ENCODE measurements around the gene PNP.
"Not testable (repeated sequence)": the region's sequence is repeated elsewhere in the genome, so short reads cannot be mapped to it uniquely, and the experiment has no call there.

PNP gene

GRCh38 chr14:20469242-20469889 is at the start of gene PNP:
PNP (plus strand) TSS chr14:20469406; CDS start chr14:20469525, 119 bp downstream.
- H3K4me3 ChIP-seq: peak within 1 kb of the TSS; percentile 69 to 96 (median 80)
- H3K27ac ChIP-seq: peak within 1 kb of the TSS; percentile 80 to 99 (median 94)

GRCh38 chr14:20419419-20419818 is 49.8 kb upstream of the PNP start:
- Histone ChIP-seq H3K4me3 (no peak overlapping the region), H3K27ac (no peak overlapping the region)

GRCh38 chr14:20421267-20421666 is 47.9 kb upstream of the PNP start:
- Histone ChIP-seq H3K27ac (no peak overlapping the region), H3K4me3 (no peak overlapping the region)

GRCh38 chr14:20422886-20423285 is 46.3 kb upstream of the PNP start:
- no peak overlapping the region for H3K4me3 ChIP-seq
- H3K27ac ChIP-seq: no peak overlapping the region

GRCh38 chr14:20424851-20425250 is 44.4 kb upstream of the PNP start:
- Histone ChIP-seq H3K27ac (no peak overlapping the region), H3K4me3 (no peak overlapping the region)

- peak overlapping the region in 13 of 21 experiments; percentile 30 to 74 (median 61) for H3K27ac ChIP-seq
These were observed 41.8 kb upstream of the PNP start for GRCh38 chr14:20427231-20428009.

GRCh38 chr14:20428010-20428365 is 41.2 kb upstream of the PNP start:
- H3K4me3 ChIP-seq: no peak overlapping the region

More at GRCh38 chr14:20427231-20428009, 41.8 kb upstream of the PNP start:
- no peak overlapping the region for H3K4me3 ChIP-seq

GRCh38 chr14:20428802-20429201 is 40.4 kb upstream of the PNP start:
- peak overlapping the region in 6 of 21 experiments; percentile 53 to 74 (median 66) for H3K27ac ChIP-seq
- no peak overlapping the region for H3K4me3 ChIP-seq

More at GRCh38 chr14:20428010-20428365, 41.2 kb upstream of the PNP start:
- peak overlapping the region in 13 of 21 experiments; percentile 30 to 74 (median 61) for H3K27ac ChIP-seq

GRCh38 chr14:20429801-20430669 is 39.2 kb upstream of the PNP start:
- no peak overlapping the region for H3K27ac ChIP-seq
- no peak overlapping the region for H3K4me3 ChIP-seq

- Histone ChIP-seq H3K4me3 (no peak overlapping the region), H3K27ac (no peak overlapping the region)
These were observed 34.3 kb upstream of the PNP start for GRCh38 chr14:20434701-20435581.

GRCh38 chr14:20435582-20436362 is 33.4 kb upstream of the PNP start, which contains the start of gene KLHL33:
KLHL33 (minus strand) TSS chr14:20436166; CDS start chr14:20435811, 355 bp downstream.
- H3K27ac ChIP-seq: no peak within 1 kb of the TSS
- H3K4me3 ChIP-seq: no peak within 1 kb of the TSS

GRCh38 chr14:20436363-20436755 is 32.8 kb upstream of the PNP start:
- Histone ChIP-seq H3K4me3 (no peak overlapping the region), H3K27ac (no peak overlapping the region)

- H3K27ac ChIP-seq: no peak overlapping the region
These were observed 30.5 kb upstream of the PNP start for GRCh38 chr14:20438664-20439063.

GRCh38 chr14:20440465-20440864 is 28.7 kb upstream of the PNP start:
- Histone ChIP-seq H3K27ac (no peak overlapping the region), H3K4me3 (no peak overlapping the region)

More at GRCh38 chr14:20438664-20439063, 30.5 kb upstream of the PNP start:
- H3K4me3 ChIP-seq: no peak overlapping the region

- H3K27ac ChIP-seq: no peak overlapping the region
- H3K4me3 ChIP-seq: no peak overlapping the region
These were observed 28.3 kb upstream of the PNP start for GRCh38 chr14:20440882-20441281.

- Histone ChIP-seq H3K4me3 (no peak overlapping the region), H3K27ac (no peak overlapping the region)
These were observed 27.7 kb upstream of the PNP start for GRCh38 chr14:20441461-20441860.

- not testable (repeated sequence) for H3K4me3 ChIP-seq, H3K27ac ChIP-seq
These were observed 25.6 kb upstream of the PNP start for GRCh38 chr14:20443650-20444049.

- H3K27ac ChIP-seq: no peak overlapping the region
- H3K4me3 ChIP-seq: no peak overlapping the region
These were observed 22.3 kb upstream of the PNP start for GRCh38 chr14:20446889-20447288.
